IPS-18c (cell line): ENCODE measurements around the gene SCN2B.

Source experiments
- H3K4me3 ChIP-seq: 2 replicates; pipeline ENCODE4 v1.7.0; 2013; ENCODE audit warnings: low read depth, mild to moderate bottlenecking, low read length, moderate library complexity; ENCODE audit not compliant: insufficient read depth
- H3K9me3 ChIP-seq: one replicate; pipeline ENCODE4 v1.6.1; 2013; ENCODE audit warnings: mild to moderate bottlenecking, low read length, moderate library complexity; ENCODE audit not compliant: control insufficient read depth, insufficient read depth

The SCN2B gene, protein sequence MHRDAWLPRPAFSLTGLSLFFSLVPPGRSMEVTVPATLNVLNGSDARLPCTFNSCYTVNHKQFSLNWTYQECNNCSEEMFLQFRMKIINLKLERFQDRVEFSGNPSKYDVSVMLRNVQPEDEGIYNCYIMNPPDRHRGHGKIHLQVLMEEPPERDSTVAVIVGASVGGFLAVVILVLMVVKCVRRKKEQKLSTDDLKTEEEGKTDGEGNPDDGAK

DNA sequence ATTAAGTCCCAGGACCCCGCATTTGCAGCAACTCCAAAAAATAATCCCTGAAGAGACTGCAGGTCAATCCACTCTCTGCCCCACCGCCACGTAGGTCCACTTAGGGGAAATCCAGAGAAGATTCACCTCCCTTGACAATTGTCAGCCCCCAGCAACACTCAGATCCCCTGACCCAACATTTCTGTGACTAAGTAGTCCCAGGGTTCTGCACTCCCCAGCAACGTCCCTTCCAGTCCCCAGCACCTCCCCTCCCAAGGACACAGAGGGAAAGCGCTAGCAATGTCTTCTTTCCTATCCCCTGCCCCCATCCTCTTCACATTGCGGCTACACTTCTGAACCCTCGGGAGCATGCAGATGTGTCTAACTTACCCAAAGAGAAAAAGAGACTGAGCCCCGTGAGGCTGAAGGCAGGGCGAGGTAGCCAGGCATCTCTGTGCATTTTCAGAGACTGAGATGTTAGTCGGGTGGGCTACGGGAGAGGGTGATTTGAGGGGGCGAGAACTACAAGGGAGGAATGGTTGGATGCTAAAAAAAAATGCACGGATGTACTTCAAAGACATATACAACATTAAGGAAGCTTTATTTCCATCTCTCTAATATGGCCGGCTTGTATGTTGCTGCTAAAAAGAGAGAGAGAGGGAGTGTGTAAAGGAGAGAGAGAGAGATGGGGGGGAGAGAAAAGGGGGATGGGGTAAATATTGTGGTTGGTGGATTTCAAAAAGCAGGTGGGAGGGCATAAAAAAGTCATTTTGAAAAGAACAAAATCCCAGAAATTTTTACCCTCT lies at the start of gene SCN2B:
SCN2B (minus strand) TSS at position 647 of the 785 bp plus-strand sequence; CDS start at position 439, 208 bp downstream.
- Histone ChIP-seq H3K9me3 (no peaks in the 10 kb centered on the region), H3K4me3 (peak within 1 kb of the TSS; percentile 59)

DNA sequence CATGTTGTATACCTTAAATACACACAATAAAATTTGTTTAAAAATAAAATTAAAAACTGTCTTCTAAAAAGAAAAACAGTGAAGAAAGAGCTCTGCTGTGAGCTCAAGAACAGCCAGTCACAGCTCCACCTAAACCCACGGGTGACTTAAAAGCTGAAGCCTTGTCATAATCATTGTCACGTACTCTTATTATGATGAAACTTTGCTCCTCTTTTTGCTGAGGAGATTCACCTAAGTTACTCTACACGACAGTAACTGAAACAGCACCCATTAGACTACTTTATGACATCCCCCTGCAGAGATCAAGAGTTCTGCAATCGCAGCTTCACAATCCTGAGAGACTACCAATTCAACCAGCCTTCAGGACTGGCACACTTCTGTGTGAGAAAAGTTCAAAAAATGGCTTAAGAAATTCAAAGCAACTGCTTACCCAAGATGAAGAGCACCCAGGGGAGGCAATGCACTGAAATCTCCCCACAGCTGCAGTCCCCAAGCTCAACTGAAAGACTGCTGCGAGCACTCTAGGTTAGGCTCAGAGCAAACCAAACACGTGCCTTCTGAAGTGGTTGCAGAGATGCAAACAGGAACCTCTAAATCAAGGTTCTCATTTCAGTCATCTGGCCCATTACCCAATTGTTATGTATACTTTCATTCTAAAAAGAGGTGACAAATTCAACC lies 48.2 kb upstream of the SCN2B start, which contains the start of gene JAML:
JAML (minus strand) TSS at position 501 of the 678 bp plus-strand sequence. CDS start 10,145 bp downstream, outside the sequence.
- Histone ChIP-seq H3K9me3 (no peaks in the 10 kb centered on the region), H3K4me3 (no peak within 1 kb of the TSS)

DNA sequence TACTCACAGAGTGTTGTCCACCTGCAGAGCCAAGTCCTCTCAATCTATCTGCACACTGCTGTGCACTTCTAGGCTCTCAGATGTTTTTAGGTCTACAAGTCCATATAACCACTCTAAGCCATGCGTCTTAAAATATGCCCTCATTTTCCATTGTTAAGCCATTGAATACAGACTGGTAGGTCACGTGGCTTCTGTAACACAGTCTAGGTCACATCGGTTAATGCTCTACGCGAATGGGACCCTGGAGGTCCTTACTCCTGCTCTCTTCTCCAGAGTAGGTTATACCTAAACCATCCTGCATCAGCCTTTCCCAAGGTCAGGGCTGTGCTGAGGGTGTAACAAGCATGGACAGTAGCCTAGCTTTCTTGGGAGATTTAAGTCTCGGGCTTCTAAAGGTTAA lies 47.6 kb upstream of the SCN2B start:
- Histone ChIP-seq H3K9me3 (no peaks in the 10 kb centered on the region), H3K4me3 (no peak overlapping the region)

DNA sequence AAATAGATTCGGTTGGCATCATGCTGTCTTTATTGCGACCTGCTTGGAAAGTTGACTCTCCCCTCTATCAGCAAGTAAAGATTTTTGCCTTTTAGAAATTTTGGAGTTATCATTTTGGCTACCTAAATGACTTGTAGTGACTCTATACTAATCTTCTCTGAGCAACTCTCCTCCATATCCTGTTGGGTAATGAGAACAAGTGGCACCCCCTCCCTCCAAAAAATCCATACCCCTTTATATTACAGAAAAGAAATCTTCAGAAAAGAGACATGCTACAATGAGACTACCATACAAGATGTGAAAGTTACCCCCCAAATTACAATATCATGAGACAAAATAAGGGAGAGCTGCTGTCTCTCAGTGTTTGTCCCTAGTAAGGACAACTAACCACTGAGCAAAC lies 47.1 kb upstream of the SCN2B start:
- Histone ChIP-seq H3K4me3 (no peak overlapping the region), H3K9me3 (no peaks in the 10 kb centered on the region)

DNA sequence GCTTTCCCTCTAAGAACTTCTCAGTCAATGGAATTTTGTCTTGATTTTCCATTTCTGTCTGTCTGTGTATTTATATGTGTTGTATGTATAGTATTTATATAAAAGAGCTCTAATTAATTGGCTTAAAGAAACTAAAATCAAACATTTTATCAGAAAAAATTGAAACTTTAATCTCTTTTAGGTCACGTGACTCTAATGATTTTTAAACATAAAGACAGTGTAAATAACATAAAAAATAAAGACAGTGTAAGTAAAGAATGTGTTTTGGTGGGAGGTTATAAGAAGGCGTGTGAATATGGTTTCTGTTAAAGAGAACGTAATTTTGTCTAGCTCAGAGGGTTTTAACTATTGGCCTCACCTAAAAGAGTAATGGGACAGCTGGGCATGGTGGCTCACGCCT lies 46.0 kb upstream of the SCN2B start:
- Histone ChIP-seq H3K9me3 (no peaks in the 10 kb centered on the region), H3K4me3 (no peak overlapping the region)

DNA sequence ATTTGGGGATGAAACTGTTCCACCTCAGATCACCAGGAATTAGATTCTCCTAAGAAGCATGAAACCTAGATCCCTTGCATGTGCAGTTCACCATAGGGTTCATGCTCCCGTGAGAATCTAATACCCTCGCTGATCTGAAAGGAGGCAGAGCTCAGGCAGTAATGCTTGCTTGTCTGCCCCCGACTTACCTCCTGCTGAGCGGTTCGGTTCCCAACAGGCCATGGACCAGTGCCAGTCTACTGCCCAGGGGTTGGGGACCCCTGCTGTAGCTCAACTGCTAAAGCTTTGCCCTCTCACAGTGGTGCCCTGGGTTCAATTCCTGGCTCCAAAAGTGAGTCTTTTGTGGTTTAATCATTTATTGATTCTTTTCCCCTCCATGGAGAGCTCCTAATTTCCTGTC lies 45.0 kb upstream of the SCN2B start:
- no peak overlapping the region for H3K4me3 ChIP-seq
- no peaks in the 10 kb centered on the region for H3K9me3 ChIP-seq

DNA sequence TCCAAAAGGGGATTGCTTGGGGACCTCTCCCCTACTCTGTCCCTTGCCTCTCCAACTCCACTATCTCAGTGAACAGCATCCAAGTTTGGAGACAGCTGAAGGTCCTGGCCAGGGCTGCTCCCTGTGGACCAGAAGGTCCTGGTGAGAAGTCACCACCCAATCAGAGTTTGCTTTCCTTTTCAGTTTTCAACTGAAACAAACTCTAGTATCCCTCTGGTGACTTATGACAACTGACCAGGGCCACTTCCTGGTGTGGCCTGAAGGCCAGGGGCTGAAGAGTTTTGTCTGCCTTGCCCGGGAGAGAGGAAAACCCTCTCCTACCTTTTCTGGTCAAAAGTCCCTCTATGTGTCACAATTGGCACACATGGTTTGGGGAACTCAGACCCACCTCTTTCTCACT lies 43.3 kb upstream of the SCN2B start:
- Histone ChIP-seq H3K4me3 (no peak overlapping the region), H3K9me3 (no peaks in the 10 kb centered on the region)

DNA sequence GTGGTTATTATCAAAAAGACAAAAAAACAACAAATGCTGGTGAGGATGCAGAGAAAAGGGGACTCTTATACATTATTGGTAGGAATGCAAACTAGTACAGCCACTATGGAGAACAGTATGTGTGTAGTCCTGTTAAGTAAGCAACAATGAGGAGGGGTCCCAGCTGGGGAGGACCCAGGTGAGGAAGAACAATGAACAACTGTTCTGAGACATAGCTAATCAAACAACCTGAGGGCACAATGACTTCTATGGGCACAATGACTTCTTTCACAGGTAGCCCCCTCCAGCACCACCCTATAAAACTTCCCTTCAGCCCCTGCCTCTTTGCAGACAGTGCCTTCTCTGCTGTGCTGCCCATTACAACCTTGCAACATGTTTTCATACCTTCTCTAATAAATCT lies 42.8 kb upstream of the SCN2B start:
- Histone ChIP-seq H3K9me3 (no peaks in the 10 kb centered on the region), H3K4me3 (no peak overlapping the region)

DNA sequence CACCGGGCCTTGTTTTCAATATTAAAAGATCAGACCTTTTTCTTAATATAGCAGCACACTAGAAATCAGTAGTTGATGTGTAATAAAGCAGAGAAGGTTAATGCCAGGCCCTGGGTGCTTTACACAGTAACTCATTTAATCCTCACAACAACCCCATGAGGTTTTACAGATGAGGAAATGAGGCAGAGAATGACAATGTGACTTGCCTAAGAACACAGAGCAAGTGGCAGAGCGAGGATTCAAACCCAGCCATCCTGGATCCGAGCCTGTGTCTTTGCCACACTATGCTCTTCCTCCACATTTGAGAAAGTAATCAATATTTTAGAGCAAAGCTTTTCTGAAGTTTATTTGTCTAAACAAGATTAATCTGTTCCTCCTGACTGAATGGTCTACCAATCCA lies 41.1 kb upstream of the SCN2B start:
- Histone ChIP-seq H3K4me3 (no peak overlapping the region), H3K9me3 (no peaks in the 10 kb centered on the region)

DNA sequence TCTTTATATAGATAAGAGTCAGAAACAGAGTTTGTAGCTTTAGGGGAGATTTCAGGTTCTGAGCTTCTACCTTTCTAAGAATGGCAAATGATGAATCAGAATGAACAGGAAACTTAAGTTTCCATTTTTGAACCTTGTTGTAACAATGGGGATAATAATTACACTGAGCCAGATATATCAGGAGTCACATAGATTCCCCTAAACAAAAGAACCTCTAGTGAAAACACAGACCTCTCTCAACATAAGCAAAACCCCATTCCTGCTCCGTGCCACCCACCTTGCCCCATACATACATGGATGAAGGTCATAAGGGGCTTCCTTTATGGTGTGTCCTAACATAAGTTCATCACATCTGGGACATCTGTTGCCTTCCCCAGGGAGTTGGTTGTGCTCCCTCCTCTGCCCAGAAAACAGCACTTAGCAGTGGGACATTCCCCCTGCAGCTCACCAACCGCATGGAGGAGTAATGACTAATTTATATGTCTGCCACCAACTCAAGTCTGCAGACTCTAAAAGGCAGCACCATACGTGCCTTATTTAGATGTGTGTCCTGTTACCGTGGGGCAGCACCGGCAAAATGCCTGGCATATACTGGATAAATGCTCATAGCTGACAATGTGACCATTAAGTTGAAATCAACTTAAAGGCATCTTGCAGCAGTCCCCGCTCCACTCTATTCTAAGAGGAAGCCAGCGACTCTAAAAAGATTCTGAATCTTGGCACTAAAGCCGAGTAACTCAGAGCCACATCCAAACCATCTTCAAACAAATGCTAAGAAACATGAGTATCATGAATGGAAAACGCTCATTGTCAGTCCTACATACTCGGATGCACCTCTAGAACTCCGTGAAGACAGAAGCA lies 40.4 kb upstream of the SCN2B start:
- H3K4me3 ChIP-seq: no peak overlapping the region
- H3K9me3 ChIP-seq: no peaks in the 10 kb centered on the region

DNA sequence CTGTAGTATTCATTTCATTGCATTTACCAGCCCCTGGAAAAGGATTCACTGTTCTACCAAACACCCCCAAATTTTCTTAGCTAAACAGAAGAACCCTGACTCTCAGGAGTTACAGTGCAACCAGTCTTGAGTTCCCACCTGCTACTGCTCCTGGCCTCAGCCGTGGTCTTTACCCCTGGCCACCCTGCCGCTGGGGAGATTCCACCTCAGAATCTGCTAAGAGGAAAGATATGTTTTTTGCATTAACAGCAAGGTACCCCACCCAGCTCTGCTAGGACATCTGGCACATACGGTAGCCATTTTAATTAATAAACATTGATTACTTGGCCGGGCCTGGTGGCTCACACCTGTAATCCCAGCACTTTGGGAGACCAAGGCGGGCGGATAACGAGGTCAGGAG lies 39.3 kb upstream of the SCN2B start:
- no peak overlapping the region for H3K4me3 ChIP-seq

DNA sequence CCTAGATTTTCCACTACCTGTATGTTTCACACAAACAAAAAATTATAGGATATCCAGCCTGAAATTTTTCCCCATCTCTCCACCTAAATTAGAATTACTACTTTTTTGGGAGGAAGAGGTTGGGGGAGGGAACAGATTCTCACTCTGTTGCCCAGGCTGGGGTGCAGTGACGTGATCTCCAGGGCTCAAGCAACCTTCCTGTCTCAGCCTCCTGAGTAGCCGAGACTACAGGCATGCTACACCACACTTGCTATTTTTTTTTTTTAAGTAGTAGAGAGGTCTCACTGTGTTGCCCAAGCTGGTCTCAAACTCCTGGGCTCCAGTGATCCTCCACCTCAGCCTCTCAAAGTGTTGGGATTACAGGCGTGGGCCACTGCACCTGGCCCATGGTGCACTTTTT lies 38.8 kb upstream of the SCN2B start:
- H3K4me3 ChIP-seq: no peak overlapping the region
- no peaks in the 10 kb centered on the region for H3K9me3 ChIP-seq

More for the DNA sequence above, 39.3 kb upstream of the SCN2B start:
- H3K9me3 ChIP-seq: no peaks in the 10 kb centered on the region

DNA sequence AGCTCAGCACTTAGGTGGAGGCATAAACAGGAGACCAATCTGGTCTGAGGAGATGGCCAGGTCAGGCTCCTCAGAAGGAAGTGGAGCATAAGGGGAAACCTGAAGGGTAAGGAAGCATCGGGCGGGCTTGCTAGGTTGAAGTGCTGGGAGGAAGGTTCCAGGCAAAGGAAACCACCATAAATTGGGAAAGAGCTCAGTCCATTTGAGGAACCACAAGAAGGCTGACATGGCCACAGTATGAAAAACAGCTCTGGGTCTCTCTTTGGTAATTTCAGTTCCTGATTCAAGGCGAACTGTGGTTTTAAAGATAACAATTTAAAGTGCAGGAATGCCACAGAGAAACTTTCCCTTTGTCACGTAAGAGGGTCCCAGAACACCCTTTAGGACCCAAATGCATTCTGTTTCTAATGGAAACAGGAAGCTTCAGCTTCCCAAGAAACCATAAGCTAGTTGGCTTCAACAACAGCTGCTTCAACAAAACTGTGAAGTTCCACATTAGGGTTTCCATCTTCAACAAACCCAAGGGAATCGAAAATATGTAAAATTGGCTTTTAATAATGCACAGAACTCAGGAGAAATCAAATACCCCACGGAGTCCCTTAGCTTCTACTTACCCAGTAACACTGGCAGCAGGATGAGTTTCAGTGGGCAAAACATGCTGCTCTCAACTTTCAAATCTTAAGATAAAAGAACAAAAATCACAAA lies 37.9 kb upstream of the SCN2B start:
- Histone ChIP-seq H3K4me3 (no peak overlapping the region), H3K9me3 (no peaks in the 10 kb centered on the region)

DNA sequence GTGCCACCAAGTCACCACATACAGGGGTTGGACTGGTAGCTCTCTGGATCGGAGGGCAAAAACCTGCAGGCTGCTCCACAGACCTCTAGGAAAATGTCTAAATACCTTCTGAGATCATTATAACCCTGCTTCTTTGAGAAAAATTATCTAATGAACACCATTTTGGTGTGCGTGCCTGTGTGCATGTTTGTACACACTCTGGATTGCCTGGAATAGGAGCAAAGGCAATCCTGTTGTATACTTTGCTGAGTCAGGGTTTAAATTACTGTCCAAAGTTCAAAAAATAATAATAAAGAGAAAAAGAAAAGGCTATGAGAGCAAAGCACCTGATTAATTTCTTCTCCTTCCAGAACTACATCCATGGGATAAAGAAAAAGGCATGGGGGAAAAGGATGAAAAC lies 37.3 kb upstream of the SCN2B start:
- no peaks in the 10 kb centered on the region for H3K9me3 ChIP-seq
- no peak overlapping the region for H3K4me3 ChIP-seq

DNA sequence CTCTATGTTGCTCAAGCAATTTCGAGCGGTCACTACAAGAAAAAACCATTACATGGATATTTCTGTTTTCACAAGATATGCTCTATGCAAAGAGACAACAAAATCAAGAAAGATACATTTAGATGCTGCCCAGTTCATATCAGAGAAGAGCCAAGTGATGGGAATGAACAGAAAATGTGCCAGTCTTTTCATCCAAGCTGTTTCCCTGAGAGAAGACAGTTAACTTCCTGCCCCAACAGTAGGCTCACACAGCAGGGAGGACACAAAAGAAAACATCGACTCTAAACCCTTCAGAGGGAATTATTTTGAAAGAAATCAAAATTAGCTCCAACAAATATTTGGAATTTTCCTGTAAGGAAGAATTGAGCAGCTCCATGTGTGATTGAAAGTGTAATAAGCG lies 36.8 kb upstream of the SCN2B start:
- Histone ChIP-seq H3K9me3 (no peaks in the 10 kb centered on the region), H3K4me3 (no peak overlapping the region)

DNA sequence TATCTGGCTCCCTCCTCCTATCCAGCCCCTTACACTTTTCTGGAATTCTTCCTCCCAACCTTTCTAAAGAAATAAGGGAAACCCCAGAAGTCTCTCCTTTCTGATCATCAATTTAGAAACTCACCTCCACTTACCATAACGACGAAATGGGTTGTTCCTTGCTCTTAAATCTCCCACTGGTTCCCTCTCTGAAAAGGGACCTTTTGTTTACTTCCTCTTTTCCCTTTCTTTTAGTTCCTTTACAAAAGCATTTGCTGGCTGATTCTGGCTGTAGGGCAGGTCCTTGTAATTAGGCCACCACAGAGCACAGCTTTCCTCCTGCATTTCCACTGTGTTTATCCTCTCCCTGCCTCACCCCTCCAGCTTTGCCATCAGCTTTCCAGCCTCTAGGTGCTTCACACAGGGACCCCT lies 36.3 kb upstream of the SCN2B start:
- Histone ChIP-seq H3K9me3 (no peaks in the 10 kb centered on the region), H3K4me3 (no peak overlapping the region)
